IMR-90 (cell line): ENCODE data around the gene IFT81.

Experiments
- BHLHE40 ChIP-seq: fragments of 150-350 bp; IDR thresholded peaks from 2 replicates; pipeline ENCODE4 v1.6.1; 2016; ENCODE audit warnings: mild to moderate bottlenecking, low read depth, low read length
- CHD1 ChIP-seq: IDR thresholded peaks from 2 replicates; pipeline ENCODE4 v1.6.1; 2012; ENCODE audit warnings: low read depth, low read length, improper control_type of control experiment
- CTCF ChIP-seq: conservative IDR thresholded peaks from 2 replicates; pipeline ENCODE4 v1.5.1; 2012; ENCODE audit warnings: mild to moderate bottlenecking, low read depth, low read length, improper control_type of control experiment
- ELK1 ChIP-seq: fragments of 150-350 bp; IDR thresholded peaks from 2 replicates; pipeline ENCODE4 v1.6.1; 2016; ENCODE audit warnings: low read depth, mild to moderate bottlenecking, low read length, moderate library complexity, borderline replicate concordance
- MAFK ChIP-seq: IDR thresholded peaks from 2 replicates; pipeline ENCODE4 v1.6.1; 2012; ENCODE audit warnings: low read depth, low read length, improper control_type of control experiment
- MXI1 ChIP-seq: IDR thresholded peaks from 2 replicates; pipeline ENCODE4 v1.6.1; 2012; ENCODE audit warnings: low read depth, mild to moderate bottlenecking, low read length, moderate library complexity, borderline replicate concordance
- NFE2L2 ChIP-seq: fragments of 150-350 bp; IDR thresholded peaks from 2 replicates; pipeline ENCODE4 v1.6.1; 2016; ENCODE audit warnings: low read depth, mild to moderate bottlenecking, low read length
- POLR2A ChIP-seq: IDR thresholded peaks from 2 replicates; pipeline ENCODE4 v1.6.1; 2012; ENCODE audit warnings: mild to moderate bottlenecking, low read depth, low read length
- RAD21 ChIP-seq: IDR thresholded peaks from 2 replicates; pipeline ENCODE4 v1.6.1; 2012; ENCODE audit warnings: low read length, improper control_type of control experiment
- RCOR1 ChIP-seq: IDR thresholded peaks from 2 replicates; pipeline ENCODE4 v1.6.1; 2012; ENCODE audit warnings: mild to moderate bottlenecking, low read length, improper control_type of control experiment; ENCODE audit not compliant: insufficient replicate concordance
- RFX5 ChIP-seq: IDR thresholded peaks from 2 replicates; pipeline ENCODE4 v1.8.0; 2012; ENCODE audit warnings: low read depth, mild to moderate bottlenecking, low read length, moderate library complexity
- SMC3 ChIP-seq: fragments of 150-350 bp; IDR thresholded peaks from 2 replicates; pipeline ENCODE4 v1.6.1; 2016; ENCODE audit warnings: low read depth, mild to moderate bottlenecking, antibody characterized with exemption, low read length, moderate library complexity
- USF2 ChIP-seq: fragments of 150-350 bp; IDR thresholded peaks from 2 replicates; pipeline ENCODE4 v1.6.1; 2017; ENCODE audit warnings: mild to moderate bottlenecking, antibody characterized with exemption, low read length, low read depth

GRCh38 chr12:110266980-110267620 lies 142.9 kb downstream of the IFT81 start:
- TF ChIP-seq USF2 (no peak), CTCF (no peak), MXI1 (no peak), POLR2A (no peak), MAFK (no peak), RAD21 (no peak), ELK1 (no peak), RCOR1 (no peak), NFE2L2 (no peak), CHD1 (no peak), BHLHE40 (no peak), SMC3 (no peak), RFX5 (no peak)
